Hepatocyte (in vitro differentiated cells): ENCODE data around the gene WAC.

Experiments used
- CTCF ChIP-seq: fragments of 200-600 bp; sonication (generic); IDR thresholded peaks from 2 replicates; pipeline ENCODE4 v1.5.1; 2016; ENCODE audit warnings: antibody characterized with exemption, mild to moderate bottlenecking; ENCODE audit not compliant: poor library complexity
- EZH2 ChIP-seq: fragments of 200-600 bp; sonication (generic); IDR thresholded peaks from 2 replicates; pipeline ENCODE4 v1.6.1; 2016; ENCODE audit warnings: antibody characterized with exemption, mild to moderate bottlenecking, borderline replicate concordance

GRCh38 chr10:28637346-28637745, 104.4 kb downstream of the WAC start:
- no peak for TF ChIP-seq CTCF
- no peak for TF ChIP-seq EZH2
